Osteocyte (in vitro differentiated cells): Measurements from ENCODE around the gene MED26. TPM values are rescaled to one million over a fixed set of nuclear protein-coding genes. Genes with fewer than 3 reads are reported as not detected.

ENCODE experiments used
- DNase-seq: peaks from one replicate; pipeline ENCODE4 v3.0.0; 2021; ENCODE audit warnings: mixed read lengths; ENCODE audit not compliant: unreplicated experiment; ENCODE audit errors: extremely low spot score
- H3K27ac Mint-ChIP-seq: one replicate; pipeline ENCODE4 v1.8.0; 2021; ENCODE audit warnings: mild to moderate bottlenecking, mixed read lengths; ENCODE audit not compliant: unreplicated experiment
- H3K27me3 Mint-ChIP-seq: one replicate; pipeline ENCODE4 v1.8.0; 2021; ENCODE audit warnings: mixed read lengths; ENCODE audit not compliant: unreplicated experiment
- H3K36me3 Mint-ChIP-seq: one replicate; pipeline ENCODE4 v1.8.0; 2021; ENCODE audit warnings: mixed read lengths; ENCODE audit not compliant: unreplicated experiment
- H3K4me1 Mint-ChIP-seq: one replicate; pipeline ENCODE4 v1.8.0; 2021; ENCODE audit warnings: mixed read lengths; ENCODE audit not compliant: unreplicated experiment
- H3K4me3 Mint-ChIP-seq: one replicate; pipeline ENCODE4 v1.8.0; 2021; ENCODE audit warnings: mild to moderate bottlenecking, moderate library complexity, mixed read lengths; ENCODE audit not compliant: unreplicated experiment
- H3K9me3 Mint-ChIP-seq: one replicate; pipeline ENCODE4 v1.8.0; 2021; ENCODE audit warnings: mixed read lengths; ENCODE audit not compliant: unreplicated experiment
- CTCF ChIP-seq: fragments of 200-600 bp; sonication (generic); IDR thresholded peaks from 2 replicates; pipeline ENCODE4 v1.5.0; 2021; ENCODE audit warnings: antibody characterized with exemption, mild to moderate bottlenecking, moderate library complexity
- total RNA-seq: library from RNA; stranded (reverse); gene quantifications from 2 replicates; pipeline ENCODE4 v1.2.1, GENCODE V29; 2021

Gene MED26
- total RNA-seq, 1 donor from 2014 or later = 9.5 TPM

- no peaks in the 10 kb centered on the region for H3K9me3 Mint-ChIP-seq
- H3K27ac Mint-ChIP-seq = no peak overlapping the region
- peaks cover 19% of the 10 kb centered on the region for H3K4me1 Mint-ChIP-seq
- no peak for DNase-seq
- H3K4me3 Mint-ChIP-seq = no peak overlapping the region
- no peaks in the 10 kb centered on the region for H3K27me3 Mint-ChIP-seq
- H3K36me3 Mint-ChIP-seq = no peaks in the 10 kb centered on the region
- TF ChIP-seq CTCF = no peak
Observed at GRCh38 chr19:16618248-16618647, 9.8 kb downstream of the MED26 start.

GRCh38 chr19:16615808-16616207, 12.2 kb downstream of the MED26 start:
- DNase-seq = no peak
- H3K9me3 Mint-ChIP-seq = no peaks in the 10 kb centered on the region
- no peaks in the 10 kb centered on the region for H3K36me3 Mint-ChIP-seq
- no peak for TF ChIP-seq CTCF
- no peak overlapping the region for H3K4me3 Mint-ChIP-seq
- H3K4me1 Mint-ChIP-seq = peaks cover 30% of the 10 kb centered on the region
- no peaks in the 10 kb centered on the region for H3K27me3 Mint-ChIP-seq
- no peak overlapping the region for H3K27ac Mint-ChIP-seq

- peaks cover 30% of the 10 kb centered on the region for H3K4me1 Mint-ChIP-seq
- no peak for TF ChIP-seq CTCF
- no peaks in the 10 kb centered on the region for H3K27me3 Mint-ChIP-seq
- no peak overlapping the region for H3K4me3 Mint-ChIP-seq
- H3K9me3 Mint-ChIP-seq = no peaks in the 10 kb centered on the region
- H3K36me3 Mint-ChIP-seq = no peaks in the 10 kb centered on the region
- no peak for DNase-seq
- no peak overlapping the region for H3K27ac Mint-ChIP-seq
Observed at GRCh38 chr19:16614941-16615340, 13.1 kb downstream of the MED26 start.

- Mint-ChIP-seq H3K27me3 (no peaks in the 10 kb centered on the region), H3K4me3 (no peak overlapping the region), H3K4me1 (peaks cover 26% of the 10 kb centered on the region), H3K27ac (no peak overlapping the region), H3K36me3 (no peaks in the 10 kb centered on the region), H3K9me3 (no peaks in the 10 kb centered on the region)
- no peak for DNase-seq
- no peak for TF ChIP-seq CTCF
Observed at GRCh38 chr19:16613841-16614240, 14.2 kb downstream of the MED26 start.

- Mint-ChIP-seq H3K4me3 (no peak overlapping the region), H3K9me3 (no peaks in the 10 kb centered on the region), H3K36me3 (no peaks in the 10 kb centered on the region), H3K27me3 (no peaks in the 10 kb centered on the region), H3K27ac (peak overlapping the region; percentile 66), H3K4me1 (peaks cover 26% of the 10 kb centered on the region)
- no peak for TF ChIP-seq CTCF
- no peak for DNase-seq
Observed at GRCh38 chr19:16612636-16613035, 15.4 kb downstream of the MED26 start.
